Measurements from ENCODE around the gene RHBDD2. TPM values are rescaled to one million over a fixed set of nuclear protein-coding genes. Genes with fewer than 3 reads are reported as not detected.

The RHBDD2 gene
- total and polyA plus RNA-seq, 9 of the 15 experiments (the other 6 are each of a cell fraction or from before 2014, with no cell fraction given) = 3.3 to 36.7 (median 17.9) TPM

GRCh38 chr7:75878769-75879611 lies at the start of gene RHBDD2 (continued):
- TF ChIP-seq CBX1 (IDR thresholded peaks at IDR 0.05; ENCODE audit: low read depth) (peak; percentile 94; the same call in 1 of the 2 replicates), HES1 (IDR thresholded peaks at IDR 0.05; ENCODE audit: low read depth) (no peak), TRIM28 (IDR thresholded peaks at IDR 0.05) (no peak; the same call in 1 of the 2 replicates), ZKSCAN3 (CRISPR knock-in tag; IDR thresholded peaks at IDR 0.05) (no peak), TCFL5 (CRISPR knock-in tag; conservative IDR thresholded peaks at IDR 0.05) (no peak), IRF1 (CRISPR knock-in tag; IDR thresholded peaks at IDR 0.05; ENCODE audit: borderline replicate concordance) (no peak), XRCC4 (IDR thresholded peaks at IDR 0.05; ENCODE audit: extremely low read depth, insufficient read depth, insufficient read length) (no peak), VEZF1 (CRISPR knock-in tag; IDR thresholded peaks at IDR 0.05) (peak; percentile 100), SIN3A (IDR thresholded peaks at IDR 0.05; ENCODE audit: borderline replicate concordance in 2 of 2, control insufficient read depth in 1 of 2, low read depth in 2 of 2, low read length in 2 of 2) (peak; percentile 89 to 90; a peak in 3 of 4 replicates), POLR2H (tag; IDR thresholded peaks at IDR 0.05; ENCODE audit: low read depth) (no peak), NFRKB (IDR thresholded peaks at IDR 0.05; ENCODE audit: low read depth) (no peak; the same call in none of the 2 replicates), ZBTB33 (CRISPR knock-in tag; IDR thresholded peaks at IDR 0.05) (peak; percentile 18; the same call in 1 of the 2 replicates), HOMEZ (CRISPR knock-in tag; IDR thresholded peaks at IDR 0.05) (no peak), SRSF7 (optimal IDR thresholded peaks at IDR 0.05; ENCODE audit: low read depth, low read length) (no peak), HMG20B (CRISPR knock-in tag; IDR thresholded peaks at IDR 0.05) (no peak), BCOR (IDR thresholded peaks at IDR 0.05) (no peak; the same call in 1 of the 2 replicates), PYGO2 (tag; IDR thresholded peaks at IDR 0.05) (no peak)

All from K562 (cell line).